ENCODE measurements around the gene ACOX3.

DNA sequence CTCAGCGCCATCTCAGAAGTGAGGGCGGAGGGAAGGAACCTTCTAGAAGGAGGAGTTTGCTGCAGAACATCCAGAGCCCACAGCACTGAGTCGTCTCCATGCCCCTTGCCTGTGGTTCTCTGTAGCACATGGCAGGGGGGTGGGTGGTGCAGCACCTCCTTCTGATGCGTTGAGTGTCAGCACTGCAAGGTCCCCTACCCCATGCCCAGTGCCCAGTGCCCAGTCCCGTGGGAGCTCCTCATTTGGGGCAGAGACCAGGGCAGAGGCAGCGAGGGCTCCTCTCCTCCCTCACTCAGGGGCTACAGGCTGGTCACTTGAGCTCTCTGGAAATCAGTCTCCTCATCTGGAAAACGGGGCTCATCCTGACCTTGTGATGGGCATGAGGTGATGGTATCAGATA lies 92.9 kb downstream of the ACOX3 start:
- TF ChIP-seq CTCF (IDR thresholded peaks at IDR 0.05) (no peak), EP300 (IDR thresholded peaks at IDR 0.05) (no peak), POLR2A (IDR thresholded peaks at IDR 0.05) (no peak)
